ENCODE measurements around the gene PSMD8.

Gene PSMD8

DNA sequence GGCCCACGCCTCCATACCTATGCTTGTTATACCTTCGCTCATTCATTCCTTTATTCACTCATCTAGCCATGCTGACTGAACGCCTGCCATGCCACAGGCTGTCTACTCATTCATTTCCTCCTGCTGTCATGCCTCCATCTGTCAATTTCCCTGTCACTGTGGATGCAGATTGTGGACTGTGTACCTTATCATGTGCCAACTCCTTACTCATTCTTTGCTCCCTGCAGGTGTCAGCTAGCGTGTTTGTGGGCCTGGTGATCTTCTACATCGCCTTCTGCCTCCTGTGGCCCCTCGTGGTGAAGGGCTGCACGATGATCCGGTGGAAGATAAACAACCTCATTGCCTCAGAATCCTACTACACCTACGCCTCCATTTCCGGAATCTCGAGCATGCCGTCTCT, 4.1 kb upstream of the PSMD8 start:
- no peak for DNase-seq (ENCODE audit: extremely low spot score)
- POLR2A ChIA-PET, result no interaction called here
- TF ChIP-seq, protein P1, sequence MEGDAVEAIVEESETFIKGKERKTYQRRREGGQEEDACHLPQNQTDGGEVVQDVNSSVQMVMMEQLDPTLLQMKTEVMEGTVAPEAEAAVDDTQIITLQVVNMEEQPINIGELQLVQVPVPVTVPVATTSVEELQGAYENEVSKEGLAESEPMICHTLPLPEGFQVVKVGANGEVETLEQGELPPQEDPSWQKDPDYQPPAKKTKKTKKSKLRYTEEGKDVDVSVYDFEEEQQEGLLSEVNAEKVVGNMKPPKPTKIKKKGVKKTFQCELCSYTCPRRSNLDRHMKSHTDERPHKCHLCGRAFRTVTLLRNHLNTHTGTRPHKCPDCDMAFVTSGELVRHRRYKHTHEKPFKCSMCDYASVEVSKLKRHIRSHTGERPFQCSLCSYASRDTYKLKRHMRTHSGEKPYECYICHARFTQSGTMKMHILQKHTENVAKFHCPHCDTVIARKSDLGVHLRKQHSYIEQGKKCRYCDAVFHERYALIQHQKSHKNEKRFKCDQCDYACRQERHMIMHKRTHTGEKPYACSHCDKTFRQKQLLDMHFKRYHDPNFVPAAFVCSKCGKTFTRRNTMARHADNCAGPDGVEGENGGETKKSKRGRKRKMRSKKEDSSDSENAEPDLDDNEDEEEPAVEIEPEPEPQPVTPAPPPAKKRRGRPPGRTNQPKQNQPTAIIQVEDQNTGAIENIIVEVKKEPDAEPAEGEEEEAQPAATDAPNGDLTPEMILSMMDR (IDR thresholded peaks at IDR 0.05; ENCODE audit: control extremely low read depth, extremely low read depth, low read depth, missing control alignments), result no peak
- CTCF ChIA-PET, result interaction anchor here (1.2 kb wide), 1 partner anchor 32 kb away, joined by 3 read pairs; the partner anchor contains the start of gene FAM98C

DNA sequence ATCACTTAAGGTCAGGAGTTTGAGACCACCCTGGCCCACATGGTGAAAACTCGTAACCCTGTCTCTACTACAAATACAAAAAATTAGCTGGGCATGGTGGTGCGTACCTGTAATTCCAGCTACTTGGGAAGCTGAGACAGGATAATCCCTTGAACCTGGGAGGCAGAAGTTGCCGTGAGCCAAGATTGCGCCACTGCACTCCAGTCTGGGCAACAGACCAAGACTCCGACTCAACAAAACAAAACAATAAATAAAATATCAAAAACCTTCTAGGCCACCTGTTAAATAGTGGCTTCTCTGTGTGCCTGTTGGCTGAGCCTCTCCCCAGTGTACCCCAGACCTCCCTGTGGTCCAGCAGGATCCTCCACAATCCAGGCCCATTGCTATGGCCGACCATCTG, 3.3 kb upstream of the PSMD8 start:
- POLR2A ChIA-PET, result no interaction called here
- CTCF ChIA-PET, result interaction anchor here (1.2 kb wide), 1 partner anchor 32 kb away, joined by 3 read pairs; the partner anchor contains the start of gene FAM98C

DNA sequence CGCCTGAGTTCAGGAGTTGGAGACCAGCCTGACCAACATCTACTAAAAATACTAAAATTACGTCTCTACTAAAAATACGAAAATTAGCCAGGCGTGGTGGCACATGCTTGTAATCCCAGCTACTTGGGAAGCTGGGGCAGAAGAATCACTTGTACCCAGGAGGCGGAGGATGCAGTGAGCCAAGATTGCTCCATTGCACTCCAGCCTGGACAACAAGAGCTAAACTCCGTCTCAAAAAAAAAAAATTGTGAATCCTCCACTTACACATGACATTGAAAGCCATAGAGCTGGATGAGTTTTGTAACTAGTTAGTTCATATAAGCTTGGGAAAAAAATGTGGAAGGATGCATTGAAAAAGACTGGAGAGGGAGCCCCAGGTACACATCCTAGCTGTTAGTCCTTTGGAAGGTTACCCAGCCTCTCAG, 452 bp upstream of the PSMD8 start:
- DNase-seq (ENCODE audit: extremely low spot score), result no peak
- ChIA-PET CTCF (interaction anchor here (0.6 to 2.3 kb wide), 17 partner anchors 8 to 475 kb away, joined by 3 to 26 read pairs (median 5); partner anchors contain the start of genes CATSPERG, FAM98C and GGN), POLR2A (interaction anchor here (0.6 to 3.2 kb wide), 9 partner anchors 11 to 446 kb away, joined by 4 to 40 read pairs (median 7); partner anchors contain the start of genes CATSPERG, FAM98C, GGN and SPRED3)
- TF ChIP-seq, protein P1 (IDR thresholded peaks at IDR 0.05; ENCODE audit: control extremely low read depth, extremely low read depth, low read depth, missing control alignments), result no peak

More for the DNA sequence above, 3.3 kb upstream of the PSMD8 start:
- DNase-seq (ENCODE audit: extremely low spot score), result no peak
- TF ChIP-seq, protein P1 (IDR thresholded peaks at IDR 0.05; ENCODE audit: control extremely low read depth, extremely low read depth, low read depth, missing control alignments), result no peak

DNA sequence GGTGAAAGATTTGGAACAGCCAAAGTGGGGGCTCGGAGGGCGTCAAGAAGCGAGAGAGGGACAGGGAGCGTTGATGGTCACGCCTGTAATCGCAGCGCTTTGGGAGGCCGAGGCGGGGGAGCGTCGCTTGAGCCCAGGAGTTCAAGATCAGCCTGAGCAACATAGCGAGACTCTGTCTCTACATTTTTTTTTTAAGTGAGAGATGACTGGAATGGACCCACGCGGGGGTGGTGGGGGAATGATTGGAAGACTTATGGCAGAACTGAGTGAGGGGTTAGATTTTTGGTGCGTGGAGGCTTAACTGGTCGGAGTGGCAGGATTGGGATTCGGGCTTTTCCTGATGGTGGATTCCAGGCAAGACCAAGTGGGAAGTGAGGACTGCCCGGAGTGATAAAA, 725 bp downstream of the PSMD8 start:
- ChIA-PET CTCF (interaction anchor here (0.6 to 1.5 kb wide), 7 partner anchors 9 to 155 kb away, joined by 3 to 12 read pairs (median 3); partner anchors contain the start of gene FAM98C), POLR2A (interaction anchor here (1.0 to 3.2 kb wide), 4 partner anchors 11 to 28 kb away, joined by 5 to 40 read pairs (median 10); partner anchors contain the start of genes FAM98C, GGN and SPRED3)
- DNase-seq (ENCODE audit: extremely low spot score), result no peak
- TF ChIP-seq, protein P1 (IDR thresholded peaks at IDR 0.05; ENCODE audit: control extremely low read depth, extremely low read depth, low read depth, missing control alignments), result no peak

DNA sequence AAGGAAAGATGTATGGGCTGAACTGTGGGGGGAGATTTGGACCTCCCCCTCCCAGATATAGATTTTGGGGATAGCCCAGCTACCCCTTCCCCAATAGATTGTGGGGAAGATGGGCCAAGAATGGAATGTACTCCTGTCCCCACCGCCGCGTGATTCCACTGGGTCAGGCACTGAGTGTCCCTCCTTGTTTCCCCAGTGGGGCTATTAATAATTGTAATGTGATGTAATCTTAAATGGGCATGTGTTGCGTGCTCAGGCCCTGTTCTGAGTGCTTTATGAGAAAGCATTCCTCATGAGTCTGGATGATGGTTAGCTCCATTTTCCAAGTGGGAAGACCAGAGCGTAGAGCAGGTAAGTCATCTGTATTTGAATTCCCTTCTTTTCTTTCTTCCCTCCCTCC, 1.4 kb downstream of the PSMD8 start:
- CTCF ChIA-PET, result interaction anchor here (0.6 to 2.0 kb wide), 6 partner anchors 9 to 478 kb away, joined by 3 to 4 read pairs (median 4); partner anchors contain the start of gene CATSPERG
- TF ChIP-seq, protein P1 (IDR thresholded peaks at IDR 0.05; ENCODE audit: control extremely low read depth, extremely low read depth, low read depth, missing control alignments), result no peak
- POLR2A ChIA-PET, result interaction anchor here (0.7 to 3.2 kb wide), 3 partner anchors 10 to 782 kb away, joined by 4 to 40 read pairs (median 9); partner anchors contain the start of genes GGN and SPRED3
- no peak for DNase-seq (ENCODE audit: extremely low spot score)

DNA sequence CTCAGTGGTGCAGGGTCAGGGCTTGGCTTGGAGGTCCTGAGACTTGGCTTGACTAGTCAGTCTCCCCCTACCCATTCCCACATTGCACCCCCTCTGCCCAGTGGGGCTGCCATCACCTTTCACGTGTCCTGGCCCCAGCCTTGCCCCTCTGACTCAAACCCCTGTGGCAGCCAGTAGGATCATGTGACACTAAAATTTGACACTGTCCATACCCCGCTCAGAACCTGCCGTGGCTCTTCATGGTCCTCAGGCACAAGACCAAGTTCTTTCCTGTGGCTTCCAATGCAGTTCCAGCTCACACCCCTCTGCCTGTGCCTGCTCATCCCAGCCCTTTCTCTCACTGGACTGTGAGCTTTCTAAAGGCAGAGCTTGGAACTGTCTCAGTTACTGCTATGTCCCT, 2.2 kb downstream of the PSMD8 start:
- ChIA-PET CTCF (interaction anchor here (0.9 to 2.0 kb wide), 4 partner anchors 27 to 478 kb away, joined by 3 to 7 read pairs (median 4); partner anchors contain the start of gene FAM98C), POLR2A (interaction anchor here (0.7 to 3.2 kb wide), 4 partner anchors 9 to 783 kb away, joined by 3 to 40 read pairs (median 6); partner anchors contain the start of genes GGN and SPRED3)
- TF ChIP-seq, protein P1 (IDR thresholded peaks at IDR 0.05; ENCODE audit: control extremely low read depth, extremely low read depth, low read depth, missing control alignments), result no peak
- DNase-seq (ENCODE audit: extremely low spot score), result no peak
